ENCODE measurements around the gene HBQ1.

Gene HBQ1

DNA sequence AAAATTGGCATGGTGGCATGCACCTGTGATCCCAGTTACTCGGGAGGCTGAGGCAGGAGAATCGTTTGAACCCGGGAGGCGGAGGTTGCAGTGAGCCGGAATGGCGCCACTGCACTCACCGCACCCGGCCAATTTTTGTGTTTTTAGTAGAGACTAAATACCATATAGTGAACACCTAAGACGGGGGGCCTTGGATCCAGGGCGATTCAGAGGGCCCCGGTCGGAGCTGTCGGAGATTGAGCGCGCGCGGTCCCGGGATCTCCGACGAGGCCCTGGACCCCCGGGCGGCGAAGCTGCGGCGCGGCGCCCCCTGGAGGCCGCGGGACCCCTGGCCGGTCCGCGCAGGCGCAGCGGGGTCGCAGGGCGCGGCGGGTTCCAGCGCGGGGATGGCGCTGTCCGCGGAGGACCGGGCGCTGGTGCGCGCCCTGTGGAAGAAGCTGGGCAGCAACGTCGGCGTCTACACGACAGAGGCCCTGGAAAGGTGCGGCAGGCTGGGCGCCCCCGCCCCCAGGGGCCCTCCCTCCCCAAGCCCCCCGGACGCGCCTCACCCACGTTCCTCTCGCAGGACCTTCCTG lies at the start of gene HBQ1:
Gene HBQ1 (plus strand): TSS at position 359 of the 575 bp plus-strand sequence. CDS start 28 bp downstream, at position 387.
- in situ Hi-C loops (cut with MboI; ENCODE audit: low pct_unique_long_range_greater_than_20kb, low sequenced_read_pairs, unreplicated experiment) = no loop called here
- TF ChIP-seq, protein P1, sequence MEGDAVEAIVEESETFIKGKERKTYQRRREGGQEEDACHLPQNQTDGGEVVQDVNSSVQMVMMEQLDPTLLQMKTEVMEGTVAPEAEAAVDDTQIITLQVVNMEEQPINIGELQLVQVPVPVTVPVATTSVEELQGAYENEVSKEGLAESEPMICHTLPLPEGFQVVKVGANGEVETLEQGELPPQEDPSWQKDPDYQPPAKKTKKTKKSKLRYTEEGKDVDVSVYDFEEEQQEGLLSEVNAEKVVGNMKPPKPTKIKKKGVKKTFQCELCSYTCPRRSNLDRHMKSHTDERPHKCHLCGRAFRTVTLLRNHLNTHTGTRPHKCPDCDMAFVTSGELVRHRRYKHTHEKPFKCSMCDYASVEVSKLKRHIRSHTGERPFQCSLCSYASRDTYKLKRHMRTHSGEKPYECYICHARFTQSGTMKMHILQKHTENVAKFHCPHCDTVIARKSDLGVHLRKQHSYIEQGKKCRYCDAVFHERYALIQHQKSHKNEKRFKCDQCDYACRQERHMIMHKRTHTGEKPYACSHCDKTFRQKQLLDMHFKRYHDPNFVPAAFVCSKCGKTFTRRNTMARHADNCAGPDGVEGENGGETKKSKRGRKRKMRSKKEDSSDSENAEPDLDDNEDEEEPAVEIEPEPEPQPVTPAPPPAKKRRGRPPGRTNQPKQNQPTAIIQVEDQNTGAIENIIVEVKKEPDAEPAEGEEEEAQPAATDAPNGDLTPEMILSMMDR (IDR thresholded peaks at IDR 0.05; ENCODE audit: extremely low read depth, insufficient read depth, missing control alignments) = peak; percentile 67
- peak; percentile 78 for DNase-seq (ENCODE audit: low spot score)

DNA sequence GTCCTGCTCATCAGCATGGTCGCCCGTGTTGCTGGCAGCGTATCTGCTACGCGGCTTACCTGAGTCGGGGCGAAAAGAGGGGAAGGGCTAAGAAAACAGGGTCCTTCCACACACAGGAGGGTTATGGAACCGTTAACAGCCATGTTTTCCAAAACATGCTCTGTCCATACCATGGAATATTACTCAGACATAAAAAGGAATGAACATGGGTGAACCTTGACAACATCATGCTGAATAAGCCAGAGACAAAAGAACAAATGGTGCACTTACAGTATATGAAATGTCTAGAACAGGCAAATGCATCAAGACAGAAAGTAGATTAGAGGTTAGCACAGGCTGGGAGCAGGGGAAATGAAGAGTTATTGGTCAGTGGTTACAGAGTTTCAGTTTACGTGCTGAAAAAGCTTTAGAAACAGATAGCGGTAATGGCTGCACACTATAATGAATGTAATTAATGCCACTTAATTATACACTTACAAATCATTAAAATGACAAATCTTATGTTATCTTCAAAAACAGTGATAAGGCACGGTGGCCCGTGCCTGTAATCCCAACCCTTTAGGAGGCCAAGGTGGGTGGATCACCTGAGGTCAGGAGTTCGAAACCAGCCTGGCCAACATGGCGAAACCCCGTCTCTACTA lies 49.6 kb upstream of the HBQ1 start:
- DNase-seq (ENCODE audit: low spot score) = no peak
- in situ Hi-C loops (cut with MboI; ENCODE audit: low pct_unique_long_range_greater_than_20kb, low sequenced_read_pairs, unreplicated experiment) = no loop called here
- TF ChIP-seq, protein P1 (IDR thresholded peaks at IDR 0.05; ENCODE audit: extremely low read depth, insufficient read depth, missing control alignments) = no peak

DNA sequence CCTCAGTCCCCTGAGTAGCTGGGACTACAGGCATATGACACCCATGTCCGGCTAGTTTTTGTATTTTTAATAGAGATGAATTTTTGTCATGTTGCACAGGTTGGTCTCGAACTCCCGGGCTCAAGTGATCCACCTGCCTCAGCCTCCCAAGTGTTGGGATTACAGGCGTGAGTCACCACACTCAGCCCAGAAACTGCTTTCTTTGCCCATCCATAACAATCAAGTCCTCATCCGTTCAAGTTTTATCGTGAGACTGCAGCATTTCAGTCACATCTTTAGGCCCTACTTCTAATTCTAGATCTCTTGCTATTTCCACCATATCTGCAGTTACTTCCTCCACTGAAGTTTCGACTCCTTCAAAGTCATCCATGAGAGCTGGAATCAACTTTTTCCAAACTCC lies 48.1 kb upstream of the HBQ1 start:
- in situ Hi-C loops (cut with MboI; ENCODE audit: low pct_unique_long_range_greater_than_20kb, low sequenced_read_pairs, unreplicated experiment) = no loop called here
- TF ChIP-seq, protein P1 (IDR thresholded peaks at IDR 0.05; ENCODE audit: extremely low read depth, insufficient read depth, missing control alignments) = no peak
- DNase-seq (ENCODE audit: low spot score) = no peak

DNA sequence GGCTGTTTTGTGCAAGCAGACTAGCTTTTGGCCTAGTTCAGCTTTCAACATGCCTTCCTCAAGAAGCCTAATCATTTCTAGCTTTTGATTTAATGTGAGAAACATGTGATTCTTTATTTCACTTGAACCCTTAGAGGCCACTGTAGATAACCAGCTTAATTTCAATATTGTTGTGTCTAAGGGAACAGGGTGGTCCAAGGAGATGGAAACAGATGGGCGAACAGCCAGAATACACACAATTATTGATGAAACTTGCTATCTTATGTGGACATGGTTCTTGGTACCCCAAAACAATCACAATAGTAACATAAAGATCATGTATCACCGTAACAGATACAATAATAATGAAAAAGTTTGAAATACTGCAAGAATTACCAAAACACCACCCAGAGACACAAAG lies 46.5 kb upstream of the HBQ1 start:
- DNase-seq (ENCODE audit: low spot score) = no peak
- TF ChIP-seq, protein P1 (IDR thresholded peaks at IDR 0.05; ENCODE audit: extremely low read depth, insufficient read depth, missing control alignments) = no peak
- in situ Hi-C loops (cut with MboI; ENCODE audit: low pct_unique_long_range_greater_than_20kb, low sequenced_read_pairs, unreplicated experiment) = no loop called here

DNA sequence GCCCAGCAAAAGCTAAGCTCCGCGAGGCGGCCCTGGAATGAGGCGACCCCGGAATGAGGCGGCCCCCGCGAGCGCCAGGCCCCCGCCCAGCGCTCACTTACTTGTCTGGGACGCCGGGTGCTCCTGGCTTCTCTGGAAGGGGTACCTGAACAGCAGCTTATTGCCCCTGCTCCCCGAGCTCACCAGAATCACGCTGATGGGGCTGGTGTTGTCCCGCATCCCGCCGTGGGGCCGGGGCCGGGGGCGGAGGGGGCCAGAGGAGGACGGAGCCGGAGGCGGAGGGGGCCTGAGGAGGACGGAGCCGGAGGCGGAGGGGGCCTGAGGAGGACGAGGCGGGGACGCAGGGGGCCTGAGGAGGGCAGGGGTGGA lies 42.2 kb upstream of the HBQ1 start:
- TF ChIP-seq, protein P1 (IDR thresholded peaks at IDR 0.05; ENCODE audit: extremely low read depth, insufficient read depth, missing control alignments) = no peak
- DNase-seq (ENCODE audit: low spot score) = peak; percentile 48
- in situ Hi-C loops (cut with MboI; ENCODE audit: low pct_unique_long_range_greater_than_20kb, low sequenced_read_pairs, unreplicated experiment) = no loop called here

DNA sequence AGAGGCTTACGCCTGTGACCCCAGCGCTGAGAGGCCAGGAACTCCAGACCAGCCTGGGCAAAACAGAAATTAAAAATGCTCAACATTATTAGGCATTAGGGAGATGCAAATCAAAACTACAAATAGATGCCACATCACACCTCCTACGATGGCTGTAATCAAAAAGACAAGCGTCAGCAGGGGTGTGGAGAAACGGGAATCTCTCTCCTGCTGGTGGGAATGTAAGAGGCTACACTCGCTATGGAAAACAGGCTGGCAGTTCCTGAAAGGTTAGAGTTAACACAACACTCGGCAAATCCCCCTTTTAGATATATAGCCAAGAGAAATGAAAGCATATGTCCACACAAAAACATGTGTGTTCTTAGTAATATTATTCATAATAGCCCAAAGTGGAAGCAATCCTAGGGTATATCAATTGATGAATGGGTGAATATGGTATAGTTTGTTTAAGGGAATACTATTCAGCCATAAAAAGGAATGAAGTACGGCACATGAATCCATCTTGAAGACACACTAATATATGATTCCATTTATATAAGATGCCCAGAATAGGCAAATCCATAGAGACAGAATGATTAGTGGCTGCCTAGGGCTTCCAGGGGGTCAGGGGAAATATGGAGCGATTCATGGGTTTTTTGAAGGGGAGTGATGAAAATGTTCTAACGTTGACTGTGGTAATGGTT lies 39.9 kb upstream of the HBQ1 start:
- TF ChIP-seq, protein P1 (IDR thresholded peaks at IDR 0.05; ENCODE audit: extremely low read depth, insufficient read depth, missing control alignments) = no peak
- in situ Hi-C loops (cut with MboI; ENCODE audit: low pct_unique_long_range_greater_than_20kb, low sequenced_read_pairs, unreplicated experiment) = no loop called here
- no peak for DNase-seq (ENCODE audit: low spot score)

Measured in GM13977 (cell line).